CD4-positive, CD25-positive, alpha-beta regulatory T cell (primary cell): ENCODE measurements around the gene HES6. TPM values are rescaled to one million over a fixed set of nuclear protein-coding genes. Genes with fewer than 3 reads are reported as not detected.

Experiments used
- ATAC-seq, 2 donors: fragments of 150-1000 bp; cut with Tn5 transposase; one replicate each; pipeline ENCODE4 v1.10.0; 2021; ENCODE audit warnings: low read depth in 2 of 2, moderate number of reproducible peaks in 2 of 2, moderate library complexity in 1 of 2
- DNase-seq, 3 donors: peaks; one replicate each; pipeline versions ENCODE4 v3.0.0 to v3.0.0-alpha.2; 2012 to 2022; ENCODE audit warnings: mixed read lengths in 1 of 3
- H3K27ac ChIP-seq: one replicate; pipeline ENCODE4 v1.7.0; 2013; ENCODE audit warnings: mild to moderate bottlenecking, low read length; ENCODE audit not compliant: insufficient read depth, poor library complexity, severe bottlenecking
- H3K27me3 ChIP-seq: one replicate; pipeline ENCODE4 v1.7.0; 2013; ENCODE audit warnings: low read length; ENCODE audit not compliant: control insufficient read depth, insufficient read depth
- H3K36me3 ChIP-seq: one replicate; pipeline ENCODE4 v1.7.0; 2013; ENCODE audit warnings: mild to moderate bottlenecking, low read length, moderate library complexity; ENCODE audit not compliant: control insufficient read depth, insufficient read depth
- H3K4me1 ChIP-seq: 2 replicates; pipeline ENCODE4 v1.7.0; 2013; ENCODE audit warnings: mild to moderate bottlenecking, low read length; ENCODE audit not compliant: insufficient read depth, control insufficient read depth, poor library complexity, severe bottlenecking
- H3K4me3 ChIP-seq: one replicate; pipeline ENCODE4 v1.7.0; 2013; ENCODE audit warnings: low read depth, mild to moderate bottlenecking, low read length, moderate library complexity
- H3K9me3 ChIP-seq, 2 experiments: 1 replicate in 1 of 2; 2 replicates in 1 of 2; pipeline ENCODE4 v1.7.0; 2013; ENCODE audit warnings: low read length in 2 of 2, mild to moderate bottlenecking in 1 of 2, moderate library complexity in 1 of 2; ENCODE audit not compliant: control insufficient read depth in 2 of 2
- H3K27ac Mint-ChIP-seq, 3 donors: one replicate each; pipeline ENCODE4 v1.8.0; 2020 to 2022; ENCODE audit warnings: mild to moderate bottlenecking in 3 of 3, mixed read lengths in 3 of 3, moderate library complexity in 2 of 3
- H3K27me3 Mint-ChIP-seq: one replicate; pipeline ENCODE4 v1.8.0; 2022; ENCODE audit warnings: mild to moderate bottlenecking, mixed read lengths
- H3K36me3 Mint-ChIP-seq: one replicate; pipeline ENCODE4 v1.8.0; 2020; ENCODE audit warnings: mixed read lengths
- H3K4me1 Mint-ChIP-seq, 4 donors: one replicate each; pipeline ENCODE4 v1.8.0; 2020 to 2022; ENCODE audit warnings: mixed read lengths in 4 of 4, mild to moderate bottlenecking in 1 of 4
- H3K4me3 Mint-ChIP-seq, 4 donors: one replicate each; pipeline ENCODE4 v1.8.0; 2020 to 2022; ENCODE audit warnings: mild to moderate bottlenecking in 4 of 4, mixed read lengths in 4 of 4, moderate library complexity in 3 of 4
- H3K9me3 Mint-ChIP-seq, 7 donors: one replicate each; pipeline ENCODE4 v1.8.0; 2020 to 2022; ENCODE audit warnings: mixed read lengths in 7 of 7, mild to moderate bottlenecking in 3 of 7, moderate library complexity in 2 of 7
- polyA plus RNA-seq, 4 donors: library from polyadenylated mRNA; unstranded; fragments of 300-500 nt; fragmentation: Illumina TruSeq; gene quantifications; one replicate each; pipeline ENCODE4 v1.2.3, GENCODE V29; 2021
- total RNA-seq: library from RNA; stranded (reverse); gene quantifications from one replicate; pipeline ENCODE4 v1.2.3, GENCODE V29; 2022

The HES6 gene
- total and polyA plus RNA-seq, 5 donors from 2014 or later, result 1.5 to 3.9 (median 2.3) TPM

DNA sequence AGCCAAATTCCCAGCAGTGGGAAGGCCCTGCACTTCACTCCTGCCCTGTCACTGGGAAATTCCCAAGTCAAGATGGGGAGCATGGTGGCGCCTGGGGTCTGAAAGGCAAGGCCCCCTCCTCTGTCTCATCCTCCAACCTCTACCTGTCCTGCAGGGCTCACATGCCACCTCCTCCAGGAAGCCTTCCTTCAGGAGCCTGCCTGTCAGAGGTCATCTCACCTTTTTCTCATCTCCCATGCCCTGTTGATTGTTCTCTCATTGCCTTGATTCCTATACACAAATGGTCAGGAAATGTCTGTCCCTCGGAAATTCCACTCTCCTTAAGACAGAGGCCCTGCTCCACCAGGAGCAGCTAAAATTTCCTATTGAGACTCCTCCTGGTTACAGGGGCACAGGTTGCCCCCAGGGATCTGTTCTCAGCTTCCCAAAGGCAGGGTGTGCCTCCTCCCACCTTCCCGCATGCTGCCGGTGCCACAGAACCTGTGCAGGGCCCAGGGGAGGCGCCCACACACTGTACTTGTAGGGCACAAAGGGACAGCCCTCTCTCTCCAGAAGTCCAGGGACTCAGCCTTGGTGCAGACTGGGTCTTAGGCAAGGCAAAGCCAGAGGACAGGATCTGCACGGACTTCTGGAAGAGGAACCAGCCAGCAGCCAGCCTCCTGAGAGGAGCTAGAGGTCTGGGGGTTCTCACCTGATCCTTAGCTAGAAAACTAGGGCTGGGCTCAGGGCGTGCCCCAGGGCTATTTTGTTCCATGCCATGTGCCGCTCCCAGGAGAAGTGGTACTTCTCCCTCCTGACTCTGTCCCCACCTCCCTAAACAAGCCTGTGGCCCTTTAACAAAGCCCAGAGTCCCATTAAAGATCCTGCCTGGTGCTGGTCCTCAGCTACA, 12.9 kb downstream of the HES6 start:
- H3K4me1 ChIP-seq, result peaks cover 8% of the 10 kb centered on the region
- Mint-ChIP-seq H3K27ac (no peak overlapping the region), H3K4me3 (no peak overlapping the region), H3K4me1 (peaks cover 5 to 17% (median 11%) of the 10 kb centered on the region in 4 donors), H3K36me3 (peaks cover 3% of the 10 kb centered on the region), H3K27me3 (peaks cover 18% of the 10 kb centered on the region), H3K9me3 (peaks cover 0 to 3% (median 0%) of the 10 kb centered on the region in 7 donors)
- no peaks in the 10 kb centered on the region for H3K27me3 ChIP-seq
- no peak for DNase-seq
- ATAC-seq, result no peak
- H3K36me3 ChIP-seq, result no peaks in the 10 kb centered on the region
- no peaks in the 10 kb centered on the region for H3K9me3 ChIP-seq
- H3K4me3 ChIP-seq, result no peak overlapping the region
- H3K27ac ChIP-seq, result no peak overlapping the region

DNA sequence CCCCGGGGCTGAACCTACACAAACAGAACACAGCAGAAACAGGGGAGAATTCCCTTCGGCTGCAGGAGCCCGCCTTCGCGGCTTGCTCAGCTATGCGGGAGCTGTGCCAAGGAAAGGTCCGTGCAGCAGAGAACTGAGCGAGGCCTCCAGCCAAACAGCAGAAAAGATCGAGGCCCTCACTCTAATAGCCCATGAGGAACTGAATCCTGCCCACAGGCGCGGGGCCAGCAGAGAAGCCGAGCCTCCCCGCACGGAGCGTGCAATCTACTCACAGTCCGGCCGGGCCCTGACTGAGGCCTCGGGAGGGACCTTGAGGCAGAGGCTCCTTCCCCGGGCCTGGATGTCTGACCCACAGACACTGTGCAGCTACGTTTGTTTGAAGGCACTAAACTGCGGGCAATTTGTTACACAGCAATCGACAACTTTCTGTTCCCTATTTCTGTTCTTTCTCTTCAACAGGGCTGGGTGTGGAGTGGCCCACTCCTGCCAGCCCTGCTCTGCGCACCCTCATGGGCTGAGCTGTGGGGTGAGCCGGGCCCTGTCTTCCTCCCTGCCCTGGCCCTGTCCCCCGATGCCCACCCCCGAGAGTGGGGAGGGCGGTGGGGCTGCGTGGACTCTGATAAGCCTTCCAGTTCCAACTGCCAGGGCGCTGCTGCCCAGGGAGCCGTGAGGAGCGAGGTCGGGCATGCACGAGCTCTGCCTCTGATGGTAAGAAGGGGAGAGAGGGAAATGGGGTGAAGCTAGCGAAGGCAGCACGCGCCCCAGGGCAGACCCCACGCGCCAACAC, 13.7 kb downstream of the HES6 start:
- Mint-ChIP-seq H3K36me3 (peaks cover 3% of the 10 kb centered on the region), H3K27ac (no peak overlapping the region), H3K9me3 (peaks cover 0 to 3% (median 0%) of the 10 kb centered on the region in 7 donors), H3K4me1 (peaks cover 0 to 13% (median 6%) of the 10 kb centered on the region in 4 donors), H3K4me3 (no peak overlapping the region), H3K27me3 (peaks cover 12% of the 10 kb centered on the region)
- no peaks in the 10 kb centered on the region for H3K9me3 ChIP-seq
- peaks cover 2% of the 10 kb centered on the region for H3K4me1 ChIP-seq
- H3K36me3 ChIP-seq, result no peaks in the 10 kb centered on the region
- ATAC-seq (no peak), DNase-seq (no peak)
- no peaks in the 10 kb centered on the region for H3K27me3 ChIP-seq
- no peak overlapping the region for H3K4me3 ChIP-seq
- no peak overlapping the region for H3K27ac ChIP-seq

DNA sequence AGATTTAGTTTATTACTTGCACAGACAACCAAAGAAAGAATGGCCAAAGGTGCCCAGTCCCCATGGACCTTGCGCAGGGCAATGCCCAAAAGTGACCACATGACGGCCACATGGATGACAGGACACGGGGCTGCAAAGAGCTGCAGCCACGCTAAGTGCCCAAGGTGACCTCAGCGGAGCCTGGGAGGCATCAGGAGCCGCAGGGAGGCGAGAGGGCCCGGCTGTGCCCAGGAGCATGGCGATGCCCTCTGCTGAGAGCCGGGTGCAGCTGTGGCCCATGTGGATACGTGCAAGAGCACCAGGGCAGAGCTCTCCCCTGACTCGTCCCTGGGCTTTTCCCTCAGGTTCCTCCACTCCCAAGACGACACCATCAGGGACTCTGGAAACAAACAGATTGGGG, 14.7 kb downstream of the HES6 start:
- ATAC-seq (no peak), DNase-seq (no peak)
- no peaks in the 10 kb centered on the region for H3K36me3 ChIP-seq
- Mint-ChIP-seq H3K4me1 (peaks cover 0 to 4% (median 0%) of the 10 kb centered on the region in 4 donors), H3K27me3 (peaks cover 11% of the 10 kb centered on the region), H3K4me3 (no peak overlapping the region), H3K36me3 (peaks cover 3% of the 10 kb centered on the region), H3K9me3 (peaks cover 0 to 3% (median 0%) of the 10 kb centered on the region in 7 donors), H3K27ac (no peak overlapping the region)
- H3K4me1 ChIP-seq, result no peaks in the 10 kb centered on the region
- H3K27me3 ChIP-seq, result no peaks in the 10 kb centered on the region
- no peak overlapping the region for H3K27ac ChIP-seq
- H3K9me3 ChIP-seq, result no peaks in the 10 kb centered on the region
- no peak overlapping the region for H3K4me3 ChIP-seq

DNA sequence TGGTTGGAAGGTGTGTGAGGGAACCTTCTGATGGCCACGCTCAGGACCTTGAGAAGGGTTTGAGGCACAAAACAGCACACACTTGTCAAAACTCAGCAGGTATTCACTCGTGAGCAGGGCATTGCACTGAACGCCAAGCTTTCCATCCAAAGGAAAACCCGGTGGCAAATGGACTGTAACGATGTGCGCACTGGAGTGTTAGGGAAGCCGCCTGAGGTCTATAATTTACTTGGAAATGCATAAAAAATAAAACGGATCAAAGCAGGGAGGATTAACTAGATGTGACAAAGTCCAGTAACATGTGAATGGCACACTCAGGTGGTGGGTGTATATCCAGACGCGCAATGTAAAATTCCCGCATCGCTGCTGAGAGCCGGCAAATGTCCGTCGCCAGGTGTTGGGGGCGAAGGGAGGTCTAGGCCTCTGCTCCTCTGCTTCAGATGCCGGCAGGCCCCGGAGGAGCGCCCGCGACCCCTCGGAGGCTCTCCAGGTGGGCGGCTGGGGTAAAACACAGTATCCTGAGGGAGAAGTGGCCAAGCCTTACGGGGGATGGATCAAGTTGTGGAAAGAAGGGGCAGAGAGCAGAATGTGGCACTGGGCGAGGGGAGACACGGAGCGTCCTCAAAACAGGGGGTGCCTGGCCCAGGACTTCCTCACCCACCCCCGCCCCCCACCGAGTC, 15.3 kb downstream of the HES6 start:
- H3K27ac ChIP-seq, result no peak overlapping the region
- H3K36me3 ChIP-seq, result no peaks in the 10 kb centered on the region
- Mint-ChIP-seq H3K9me3 (peaks cover 0 to 3% (median 0%) of the 10 kb centered on the region in 7 donors), H3K27ac (no peak overlapping the region), H3K4me1 (peaks cover 0 to 4% (median 0%) of the 10 kb centered on the region in 4 donors), H3K4me3 (no peak overlapping the region), H3K27me3 (peaks cover 9% of the 10 kb centered on the region), H3K36me3 (peaks cover 3% of the 10 kb centered on the region)
- no peak overlapping the region for H3K4me3 ChIP-seq
- no peaks in the 10 kb centered on the region for H3K4me1 ChIP-seq
- no peaks in the 10 kb centered on the region for H3K27me3 ChIP-seq
- DNase-seq (no peak), ATAC-seq (no peak)
- no peaks in the 10 kb centered on the region for H3K9me3 ChIP-seq

DNA sequence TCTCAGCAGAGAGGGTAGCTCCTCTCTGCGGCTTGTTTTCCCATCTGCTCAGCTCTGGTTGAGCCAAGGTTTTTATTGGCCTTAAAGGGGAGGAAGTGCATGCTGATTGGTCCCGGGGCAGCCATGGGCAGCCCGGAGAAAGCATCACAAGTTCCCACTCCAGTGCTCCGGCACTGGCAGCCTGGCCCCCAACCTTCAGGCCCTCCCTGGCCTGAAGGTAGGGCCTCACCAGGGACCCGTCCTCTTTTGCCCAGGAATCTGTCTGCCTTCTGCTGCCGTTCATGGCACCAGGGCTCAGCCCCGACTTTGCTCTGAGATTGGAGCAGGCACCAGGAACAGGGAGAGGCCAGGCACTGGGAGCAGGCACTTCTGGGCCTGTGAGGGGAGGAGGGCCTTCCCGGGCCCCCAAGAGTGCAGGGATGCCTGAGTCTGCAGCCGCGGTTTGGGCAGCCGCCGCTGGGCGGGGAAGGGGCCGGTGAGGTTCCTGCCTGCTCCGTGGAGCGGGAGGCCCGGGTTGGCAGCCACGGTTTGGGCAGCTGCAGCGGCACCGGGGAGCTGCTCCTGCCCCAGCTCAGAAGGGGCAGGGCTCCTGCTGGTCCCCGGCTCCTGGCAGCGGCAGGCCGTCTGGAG, 18.8 kb downstream of the HES6 start:
- H3K36me3 ChIP-seq, result no peaks in the 10 kb centered on the region
- peaks cover 0 to 2% (median 0%) of the 10 kb centered on the region in 7 donors for H3K9me3 Mint-ChIP-seq
- H3K4me1 Mint-ChIP-seq, result no peaks in the 10 kb centered on the region
- H3K9me3 ChIP-seq, result no peaks in the 10 kb centered on the region
- peaks cover 15% of the 10 kb centered on the region for H3K27me3 Mint-ChIP-seq
- H3K4me1 ChIP-seq, result no peaks in the 10 kb centered on the region
- ATAC-seq (peak; percentile 40 to 74), DNase-seq (peak in 1 of 3 donors; percentile 36)
- peaks cover 5% of the 10 kb centered on the region for H3K27me3 ChIP-seq
- H3K36me3 Mint-ChIP-seq, result peaks cover 3% of the 10 kb centered on the region
- no peak overlapping the region for H3K27ac Mint-ChIP-seq
- no peak overlapping the region for H3K4me3 Mint-ChIP-seq
- H3K27ac ChIP-seq, result no peak overlapping the region
- H3K4me3 ChIP-seq, result no peak overlapping the region

DNA sequence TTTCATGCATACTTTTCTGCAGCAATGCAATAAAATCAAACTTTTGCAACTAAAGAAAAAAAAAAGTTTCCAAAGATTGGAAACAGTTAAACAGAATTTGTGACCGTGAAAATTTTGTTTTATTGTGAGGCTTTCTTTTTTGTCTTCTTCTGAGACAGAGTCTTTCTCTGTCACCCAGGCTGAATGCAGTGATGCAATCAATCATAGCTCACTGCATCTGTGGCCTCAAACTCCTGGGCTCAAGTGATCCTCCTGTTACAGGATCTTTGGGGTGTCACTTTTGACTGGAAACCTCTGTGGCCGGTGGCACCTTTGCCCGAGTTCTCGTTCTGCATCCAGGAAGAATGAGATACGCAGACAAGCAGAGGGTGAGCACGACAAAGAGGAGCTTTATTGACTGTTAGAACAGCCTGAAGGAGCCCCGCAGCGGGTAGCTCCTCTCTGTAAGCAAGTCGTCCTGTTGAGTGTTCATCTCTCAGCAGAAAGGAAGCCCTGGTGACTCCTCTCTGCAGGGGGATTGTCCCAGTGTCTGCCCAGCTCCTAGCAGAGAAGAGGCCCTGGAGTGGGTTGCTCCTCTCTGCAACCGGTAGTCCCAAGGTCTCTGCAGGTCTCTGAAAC, 19.5 kb downstream of the HES6 start:
- Mint-ChIP-seq H3K27me3 (peaks cover 15% of the 10 kb centered on the region), H3K27ac (no peak overlapping the region), H3K4me1 (no peaks in the 10 kb centered on the region), H3K4me3 (no peak overlapping the region), H3K36me3 (no peaks in the 10 kb centered on the region), H3K9me3 (peaks cover 0 to 2% (median 0%) of the 10 kb centered on the region in 7 donors)
- H3K4me1 ChIP-seq, result no peaks in the 10 kb centered on the region
- H3K4me3 ChIP-seq, result no peak overlapping the region
- H3K9me3 ChIP-seq, result no peaks in the 10 kb centered on the region
- no peaks in the 10 kb centered on the region for H3K36me3 ChIP-seq
- H3K27me3 ChIP-seq, result peaks cover 6% of the 10 kb centered on the region
- ATAC-seq (peak in 1 of 2 donors; percentile 22), DNase-seq (no peak)
- H3K27ac ChIP-seq, result no peak overlapping the region
